Right cardiac atrium (tissue), 5 donors: ENCODE results near the gene LCNL1. TPM values are rescaled to one million over a fixed set of nuclear protein-coding genes. Genes with fewer than 3 reads are reported as not detected.
A peak's percentile ranks its signal among the peaks of the same experiment; 100 is the strongest.
"Not testable (repeated sequence)": the region's sequence is repeated elsewhere in the genome, so short reads cannot be mapped to it uniquely, and the experiment has no call there.

Experiments used
- ATAC-seq, 2 donors: fragments of 200-7000 bp; cut with Tn5 transposase; one replicate each; pipeline versions ENCODE4 v1.8.0 to v1.9.1; 2020; ENCODE audit warnings: moderate library complexity in 2 of 2, mild to moderate bottlenecking in 1 of 2
- DNase-seq, 3 donors: peaks; one replicate each; pipeline ENCODE4 v3.0.0-alpha.2; 2020
- H3K27ac ChIP-seq: one replicate; pipeline ENCODE4 v1.5.1; 2013; ENCODE audit warnings: mild to moderate bottlenecking, low read length, control low read depth, moderate library complexity
- H3K27me3 ChIP-seq: one replicate; pipeline ENCODE4 v1.6.1; 2013; ENCODE audit not compliant: control insufficient read depth, insufficient read depth
- H3K4me1 ChIP-seq: one replicate; pipeline ENCODE4 v1.6.1; 2013; ENCODE audit warnings: low read length; ENCODE audit not compliant: control insufficient read depth, insufficient read depth
- H3K4me3 ChIP-seq: one replicate; pipeline ENCODE4 v1.5.1; 2013; ENCODE audit warnings: low read length, control low read depth
- H3K9me3 ChIP-seq: one replicate; pipeline ENCODE4 v1.6.1; 2013; ENCODE audit warnings: low read length; ENCODE audit not compliant: control insufficient read depth
- WGBS: extraction: QIAGEN DNeasy Blood & Tissue Kit; methylation state at CpG from one replicate; pipeline ENCODE4 v1.1.7; 2013; 5-methylcytosine and 5-hydroxymethylcytosine counted together
- intact Hi-C, 4 donors: fragments of 100-400 bp; cut with DNase I; formaldehyde crosslinking; loops; one replicate each; pipeline versions ENCODE4 v1.11.0 to v1.14.0; 2022 to 2023
- polyA plus RNA-seq: library from polyadenylated mRNA; stranded (reverse); fragments of 200-250 nt; gene quantifications from one replicate; pipeline ENCODE4 v1.2.3, GENCODE V29; 2013
- total RNA-seq, 4 donors: library from RNA; stranded (reverse); fragmentation: NEBNext Ultra II Directional; extraction: Animal tissue kit (Norgen Biotek cat#: 25700); gene quantifications; one replicate each; pipeline ENCODE4 v1.2.1, GENCODE V29; 2021
- donor health status: healthy with polysubstance abuse.
- donor health status: DM: no; HTN: yes; CAD: no.
- donor health status: DM: no; HTN: no; CAD: no.
- donor health status: DM: no; HTN: yes; CAD: no; lungs with severe emphysema.
- donor health status: DM: yes; HTN: yes; CAD: no.

Gene LCNL1
- total and polyA plus RNA-seq, 5 donors = 2.4 to 16.7 (median 7.2) TPM

DNA sequence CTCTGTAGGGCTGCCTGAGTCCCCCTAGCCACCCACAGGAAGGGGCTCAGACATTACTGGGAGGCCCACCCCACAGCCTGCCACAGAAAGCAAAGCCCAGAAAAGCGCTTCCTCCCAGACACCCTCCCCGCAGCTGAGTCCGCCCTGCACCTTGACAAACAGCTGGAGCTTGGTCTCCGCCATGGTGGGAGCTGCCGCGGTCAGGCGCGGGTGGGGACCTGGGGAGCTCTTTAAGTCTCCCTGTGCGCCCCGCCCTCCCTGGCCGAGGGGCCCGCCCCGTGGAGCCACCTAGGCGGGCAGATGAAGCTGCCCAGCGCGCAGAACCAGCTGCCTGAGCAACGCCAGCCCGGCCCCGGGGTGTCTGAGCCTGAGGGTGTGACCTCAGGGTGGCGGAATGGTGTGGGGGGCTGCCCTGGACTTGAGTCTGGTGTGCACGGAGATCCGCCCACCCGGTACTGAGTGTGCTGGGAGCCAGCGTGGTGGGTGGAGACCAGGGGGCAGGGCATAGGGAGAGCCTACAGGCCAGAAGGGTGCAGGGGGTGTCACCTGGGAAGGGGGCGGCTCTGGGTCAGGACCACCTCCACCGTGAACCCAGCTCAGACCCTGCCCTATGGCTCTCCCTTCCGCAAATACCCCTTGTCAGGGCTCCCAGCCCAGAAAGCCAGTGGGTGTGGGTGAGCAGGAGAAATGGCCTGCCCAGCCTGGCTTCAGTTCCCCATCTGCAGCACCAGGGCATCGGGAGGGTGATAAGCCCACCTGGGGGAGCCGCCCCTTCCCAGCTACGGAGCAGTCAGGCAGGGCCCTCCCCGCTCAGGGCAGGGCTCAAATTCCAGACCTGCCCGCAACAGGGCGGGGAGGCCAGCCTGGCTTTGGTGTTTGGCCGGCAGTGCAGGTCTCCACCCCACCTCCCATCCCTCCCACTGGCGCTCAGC, 13.8 kb downstream of the LCNL1 start, which contains the start of gene CLIC3:
CLIC3 (minus strand) TSS at position 208 of the 932 bp plus-strand sequence; CDS start at position 183, 25 bp downstream.
- ATAC-seq (peak in 1 of 2 donors; percentile 6), DNase-seq (peak; percentile 56 to 81 (median 80))
- Histone ChIP-seq H3K27ac (peak within 1 kb of the TSS; percentile 12), H3K4me1 (peaks cover 4% of the 10 kb centered on the region), H3K27me3 (no peaks in the 10 kb centered on the region), H3K9me3 (no peaks in the 10 kb centered on the region), H3K4me3 (no peak within 1 kb of the TSS)
- intact Hi-C loops = no loop called here
- 32% methylated on average over 35 of the region's 35 CpGs for WGBS

DNA sequence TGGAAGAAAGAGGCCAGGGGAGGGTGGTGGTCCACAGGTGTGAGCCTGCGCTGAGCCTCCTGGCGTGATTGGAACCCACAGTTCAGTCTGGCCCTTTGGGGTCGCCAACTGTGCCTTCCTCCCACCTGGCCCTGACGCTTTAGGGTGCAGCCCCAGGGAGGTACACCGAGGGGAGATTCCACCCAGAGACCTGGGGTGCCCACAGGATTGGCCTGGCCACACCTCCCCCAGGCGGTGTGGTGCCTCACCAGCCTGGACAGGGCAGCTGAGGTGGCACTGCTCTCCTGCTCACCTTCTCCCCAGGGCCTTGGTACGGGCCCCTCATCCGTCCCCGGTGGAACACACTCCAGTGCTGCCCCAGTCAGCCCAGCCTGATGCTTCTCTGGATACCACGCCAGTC, 14.6 kb downstream of the LCNL1 start:
- Histone ChIP-seq H3K27ac (no peak overlapping the region), H3K9me3 (no peaks in the 10 kb centered on the region), H3K4me1 (peaks cover 4% of the 10 kb centered on the region), H3K27me3 (no peaks in the 10 kb centered on the region), H3K4me3 (no peak overlapping the region)
- no peak for DNase-seq
- intact Hi-C loops = no loop called here
- no peak for ATAC-seq
- 81% methylated on average over 10 of the region's 10 CpGs for WGBS

- Histone ChIP-seq H3K27me3 (no peaks in the 10 kb centered on the region), H3K27ac (no peak overlapping the region), H3K4me3 (no peak overlapping the region), H3K4me1 (peaks cover 4% of the 10 kb centered on the region), H3K9me3 (no peaks in the 10 kb centered on the region)
- intact Hi-C loops = no loop called here
- 51% methylated on average over 18 of the region's 18 CpGs for WGBS
- DNase-seq = no peak
- no peak for ATAC-seq
These were observed 15.0 kb downstream of the LCNL1 start for GRCh38 chr9:136997830-136998234.

- H3K9me3 ChIP-seq = no peaks in the 10 kb centered on the region
- intact Hi-C loops = no loop called here
- WGBS = 71% methylated on average over 10 of the region's 10 CpGs
- DNase-seq (no peak), ATAC-seq (no peak)
- H3K27ac ChIP-seq = no peak overlapping the region
- H3K27me3 ChIP-seq = no peaks in the 10 kb centered on the region
- no peak overlapping the region for H3K4me3 ChIP-seq
- no peaks in the 10 kb centered on the region for H3K4me1 ChIP-seq
These were observed 17.6 kb downstream of the LCNL1 start for GRCh38 chr9:137000177-137000930.

DNA sequence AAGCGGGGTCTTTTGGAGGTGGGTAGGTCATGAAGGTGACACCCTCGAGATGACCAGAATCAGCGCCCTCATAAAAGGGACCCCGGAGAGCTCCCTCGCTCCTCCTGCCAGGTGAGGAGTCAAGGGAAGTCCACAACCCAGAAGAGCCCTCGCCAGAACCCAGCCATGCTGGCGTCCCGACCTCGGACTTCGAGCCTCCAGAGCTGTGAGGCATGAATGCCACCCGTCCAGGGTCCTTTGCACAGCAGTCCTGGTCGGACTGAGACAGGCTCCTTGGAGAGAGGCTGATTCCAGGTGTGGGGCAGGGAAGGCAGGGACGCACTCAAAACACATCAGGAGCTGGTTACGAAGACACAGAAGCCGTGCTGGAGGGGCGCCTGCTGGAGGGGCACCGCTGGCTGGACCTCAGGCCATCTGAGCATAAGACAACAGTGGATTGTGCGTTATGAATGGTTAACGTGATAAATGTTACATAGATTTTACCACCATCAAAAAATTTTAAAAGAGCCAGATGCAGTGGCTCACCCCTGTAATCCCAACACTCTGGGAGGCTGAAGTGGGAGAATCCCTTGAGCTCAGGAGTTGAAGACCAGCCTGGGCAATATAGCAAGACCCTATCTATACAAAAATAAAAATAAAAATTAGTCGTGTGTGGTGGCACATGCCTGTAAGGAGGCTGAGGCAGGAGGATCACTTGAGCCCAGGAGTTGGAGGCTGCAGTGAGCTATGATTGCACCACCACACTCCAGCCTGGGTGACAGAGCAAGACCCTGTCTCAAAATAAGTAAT, 19.3 kb downstream of the LCNL1 start:
- Histone ChIP-seq H3K9me3 (no peaks in the 10 kb centered on the region), H3K4me3 (no peak overlapping the region), H3K27ac (no peak overlapping the region), H3K4me1 (no peaks in the 10 kb centered on the region), H3K27me3 (no peaks in the 10 kb centered on the region)
- intact Hi-C loops = no loop called here
- DNase-seq (no peak), ATAC-seq (no peak)
- 86% methylated on average over 20 of the region's 20 CpGs for WGBS

DNA sequence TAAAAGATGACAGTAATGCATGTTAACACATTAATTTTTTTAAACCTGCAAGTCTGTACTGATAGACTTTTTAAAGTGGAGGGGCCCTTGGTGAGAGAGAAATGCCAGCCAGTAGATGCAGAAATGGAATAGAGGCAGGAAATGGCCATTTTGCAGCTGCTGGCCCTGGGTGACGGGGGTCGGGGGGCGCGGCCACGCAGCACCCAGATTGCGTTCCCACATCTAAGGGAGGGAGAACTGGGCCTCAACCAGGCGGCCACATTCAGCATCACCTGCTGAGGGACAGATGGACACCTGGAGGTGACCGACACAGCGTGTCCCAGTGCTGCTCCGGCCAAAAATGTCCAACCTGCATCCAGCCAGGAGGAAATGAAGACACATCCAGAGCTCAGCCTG, 19.9 kb downstream of the LCNL1 start:
- intact Hi-C loops = no loop called here
- WGBS = 87% methylated on average over 10 of the region's 10 CpGs

DNA sequence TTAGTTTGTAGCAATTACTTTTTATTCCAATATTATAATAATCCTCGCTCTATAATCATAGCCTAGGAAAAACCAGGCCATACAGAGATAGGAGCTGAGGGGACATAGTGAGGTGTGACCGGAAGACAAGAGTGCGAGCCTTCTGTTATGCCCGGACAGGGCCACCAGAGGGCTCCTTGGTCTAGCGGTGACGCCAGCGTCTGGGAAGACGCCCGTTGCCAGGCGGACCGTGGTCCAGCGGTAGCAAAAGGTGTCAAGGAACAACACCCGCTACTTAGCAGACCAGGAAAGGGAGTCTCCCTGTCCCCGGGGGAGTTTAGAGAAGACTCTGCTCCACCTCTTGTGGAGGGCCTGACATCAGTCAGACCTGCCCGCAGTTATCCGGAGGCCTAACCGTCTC, 21.5 kb downstream of the LCNL1 start:
- H3K27me3 ChIP-seq, H3K4me3 ChIP-seq, ATAC-seq, H3K4me1 ChIP-seq, intact Hi-C loops, DNase-seq, H3K27ac ChIP-seq, H3K9me3 ChIP-seq: not testable (repeated sequence)
- 42% methylated on average over 17 of the region's 17 CpGs for WGBS

More for the DNA sequence above, 19.9 kb downstream of the LCNL1 start:
- no peak for ATAC-seq
- Histone ChIP-seq H3K27me3 (no peaks in the 10 kb centered on the region), H3K4me1 (no peaks in the 10 kb centered on the region), H3K27ac (no peak overlapping the region), H3K9me3 (no peaks in the 10 kb centered on the region), H3K4me3 (no peak overlapping the region)
- no peak for DNase-seq

- H3K9me3 ChIP-seq = no peaks in the 10 kb centered on the region
- no peak overlapping the region for H3K27ac ChIP-seq
- DNase-seq (peak in 1 of 3 donors; percentile 61), ATAC-seq (peak in 1 of 2 donors; percentile 17)
- no peaks in the 10 kb centered on the region for H3K4me1 ChIP-seq
- intact Hi-C loops = no loop called here
- H3K27me3 ChIP-seq = no peaks in the 10 kb centered on the region
- H3K4me3 ChIP-seq = no peak overlapping the region
- 59% methylated on average over 24 of the region's 24 CpGs for WGBS
These were observed 23.6 kb downstream of the LCNL1 start for GRCh38 chr9:137006116-137007003.

DNA sequence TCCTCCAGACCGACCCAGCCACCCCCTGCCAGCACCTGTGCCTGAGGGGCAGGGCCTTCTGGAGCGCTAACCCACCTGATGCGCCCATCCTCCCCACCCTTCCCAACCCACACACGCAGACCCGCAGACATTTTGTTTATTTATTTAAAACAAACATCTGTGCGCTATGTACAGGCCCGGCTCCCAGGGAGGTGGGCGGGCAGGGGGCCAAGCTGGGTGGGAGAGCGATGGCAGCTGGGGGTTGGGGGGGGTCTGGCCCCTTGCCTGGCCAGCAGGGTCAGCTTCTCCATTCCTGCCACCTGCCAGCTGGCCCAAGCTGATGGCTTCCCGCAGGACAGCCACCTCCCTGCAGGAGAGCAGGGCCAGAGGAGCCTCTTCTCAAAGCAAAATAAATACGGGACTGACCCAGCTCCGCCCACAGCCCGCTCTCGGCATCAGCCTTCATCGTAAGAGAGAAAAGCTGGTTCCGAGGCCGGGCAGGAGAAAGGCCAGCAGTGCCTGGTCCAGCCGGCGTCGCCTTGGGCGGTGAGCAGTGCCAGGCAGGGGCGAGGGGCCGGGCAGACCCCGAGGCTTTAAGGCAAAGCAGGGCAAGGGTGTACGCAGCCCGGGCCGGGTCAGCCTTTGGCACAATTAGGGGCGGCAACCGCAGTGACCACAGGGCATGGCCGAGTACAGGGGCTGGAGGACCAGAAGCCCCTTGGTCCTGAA, 24.5 kb downstream of the LCNL1 start:
- WGBS = 78% methylated on average over 30 of the region's 30 CpGs
- Histone ChIP-seq H3K4me3 (no peak overlapping the region), H3K27me3 (no peaks in the 10 kb centered on the region), H3K4me1 (no peaks in the 10 kb centered on the region), H3K27ac (no peak overlapping the region), H3K9me3 (no peaks in the 10 kb centered on the region)
- no peak for ATAC-seq
- peak in 1 of 3 donors; percentile 71 for DNase-seq
- intact Hi-C loops = no loop called here
